Adipocyte (in vitro differentiated cells): ENCODE data around the gene COL16A1.
A peak's percentile ranks its signal among the peaks of the same experiment; 100 is the strongest.

Experiments
- DNase-seq: peaks from one replicate; pipeline ENCODE4 v3.0.0-alpha.2; 2015; ENCODE audit warnings: low read depth
- H3K27me3 ChIP-seq: replicated peaks from 2 replicates; pipeline ENCODE4 v1.7.0; 2013; ENCODE audit warnings: mild to moderate bottlenecking, low read length, moderate library complexity; ENCODE audit not compliant: control insufficient read depth, insufficient read depth
- H3K36me3 ChIP-seq: 2 replicates; pipeline ENCODE4 v1.7.0; 2013; ENCODE audit warnings: low read length, mild to moderate bottlenecking, moderate library complexity; ENCODE audit not compliant: control insufficient read depth, insufficient read depth, severe bottlenecking
- H3K4me1 ChIP-seq: 2 replicates; pipeline ENCODE4 v1.7.0; 2013; ENCODE audit warnings: mild to moderate bottlenecking, low read length, moderate library complexity; ENCODE audit not compliant: control insufficient read depth, insufficient read depth
- H3K4me3 ChIP-seq: 2 replicates; pipeline ENCODE4 v1.7.0; 2013; ENCODE audit warnings: mild to moderate bottlenecking, low read length, moderate library complexity
- H3K9ac ChIP-seq: 2 replicates; pipeline ENCODE4 v1.7.0; 2013; ENCODE audit warnings: mild to moderate bottlenecking, low read length, moderate library complexity
- H3K9me3 ChIP-seq: 2 replicates; pipeline ENCODE4 v1.7.0; 2013; ENCODE audit warnings: mild to moderate bottlenecking, low read length, moderate library complexity; ENCODE audit not compliant: control insufficient read depth

COL16A1 gene

DNA sequence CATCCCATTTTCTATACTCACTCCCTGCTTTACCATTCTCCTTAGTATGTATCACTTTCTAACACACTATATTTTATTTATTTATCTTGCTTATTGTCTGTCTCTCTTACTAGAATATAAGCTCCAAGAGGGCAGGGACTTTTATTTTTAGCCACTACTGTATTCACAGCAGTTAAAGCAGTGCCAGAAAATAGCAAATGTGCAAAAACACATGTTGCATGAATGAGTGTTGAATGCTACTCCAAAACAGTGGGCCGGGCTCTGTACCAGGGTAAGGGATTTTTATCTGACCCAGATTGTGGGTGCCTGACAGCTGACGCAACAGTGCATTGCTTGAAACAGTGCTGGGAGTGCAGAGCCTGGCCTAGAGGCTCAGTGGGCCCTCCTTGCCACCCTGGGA lies 24.7 kb downstream of the COL16A1 start:
- H3K27me3 ChIP-seq = no peaks in the 10 kb centered on the region
- no peak overlapping the region for H3K4me3 ChIP-seq
- peaks cover 6% of the 10 kb centered on the region for H3K4me1 ChIP-seq
- H3K9ac ChIP-seq = no peak overlapping the region
- H3K36me3 ChIP-seq = peaks cover 96% of the 10 kb centered on the region
- no peak for DNase-seq
- no peaks in the 10 kb centered on the region for H3K9me3 ChIP-seq

- no peak overlapping the region for H3K9ac ChIP-seq
- H3K36me3 ChIP-seq = peaks cover 96% of the 10 kb centered on the region
- no peak for DNase-seq
- no peaks in the 10 kb centered on the region for H3K9me3 ChIP-seq
- H3K4me3 ChIP-seq = no peak overlapping the region
- peaks cover 6% of the 10 kb centered on the region for H3K4me1 ChIP-seq
- H3K27me3 ChIP-seq = no peaks in the 10 kb centered on the region
Observed at GRCh38 chr1:31678681-31679080, 25.1 kb downstream of the COL16A1 start.

DNA sequence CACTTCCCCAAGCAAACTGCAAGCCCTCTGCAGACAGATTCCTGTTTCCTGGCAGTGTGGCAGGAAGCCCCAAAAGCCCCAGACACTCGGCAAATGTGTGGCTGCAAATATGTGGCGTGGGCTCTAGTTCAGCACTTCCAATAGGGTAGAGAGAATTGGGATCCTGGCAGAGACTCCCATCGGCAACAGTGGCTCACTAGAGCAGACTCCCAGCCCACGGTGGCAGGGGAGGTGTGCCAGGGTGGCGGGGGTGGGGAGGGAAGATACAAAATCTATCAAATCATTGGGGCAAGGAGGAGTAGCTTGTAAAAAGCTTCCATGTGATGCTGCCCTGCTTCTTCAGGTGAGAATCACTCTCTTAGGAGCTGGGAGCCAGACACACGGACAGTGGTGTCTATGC lies 25.9 kb downstream of the COL16A1 start:
- H3K27me3 ChIP-seq = no peaks in the 10 kb centered on the region
- no peak for DNase-seq
- H3K4me1 ChIP-seq = peaks cover 12% of the 10 kb centered on the region
- no peaks in the 10 kb centered on the region for H3K9me3 ChIP-seq
- no peak overlapping the region for H3K9ac ChIP-seq
- H3K36me3 ChIP-seq = peaks cover 92% of the 10 kb centered on the region
- no peak overlapping the region for H3K4me3 ChIP-seq

DNA sequence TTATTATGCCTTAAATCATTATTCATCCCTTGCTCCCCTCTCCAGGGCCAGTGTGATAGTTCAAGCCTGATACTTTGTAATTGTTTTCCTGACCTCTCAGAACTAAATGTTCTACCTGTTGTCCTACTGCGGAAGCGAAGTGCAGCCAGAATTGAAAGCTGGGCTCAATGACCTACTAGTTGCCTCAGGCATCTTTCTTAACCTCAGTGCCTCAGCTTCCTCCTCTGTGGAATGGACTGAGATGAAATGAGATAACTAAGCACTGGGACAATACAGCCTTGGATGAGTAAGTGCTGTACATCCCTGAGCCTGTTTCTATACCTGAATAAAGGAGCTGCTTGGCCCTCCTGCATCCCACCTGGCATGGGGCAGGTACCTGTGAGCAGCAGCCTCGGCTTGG lies 26.4 kb downstream of the COL16A1 start:
- Histone ChIP-seq H3K4me3 (no peak overlapping the region), H3K27me3 (no peaks in the 10 kb centered on the region), H3K9ac (no peak overlapping the region), H3K36me3 (peaks cover 89% of the 10 kb centered on the region), H3K9me3 (no peaks in the 10 kb centered on the region), H3K4me1 (peaks cover 15% of the 10 kb centered on the region)
- no peak for DNase-seq

- peaks cover 19% of the 10 kb centered on the region for H3K4me1 ChIP-seq
- H3K9me3 ChIP-seq = no peaks in the 10 kb centered on the region
- no peak overlapping the region for H3K4me3 ChIP-seq
- DNase-seq = no peak
- H3K36me3 ChIP-seq = peaks cover 89% of the 10 kb centered on the region
- H3K9ac ChIP-seq = no peak overlapping the region
- no peaks in the 10 kb centered on the region for H3K27me3 ChIP-seq
Observed at GRCh38 chr1:31675756-31676155, 28.1 kb downstream of the COL16A1 start.

DNA sequence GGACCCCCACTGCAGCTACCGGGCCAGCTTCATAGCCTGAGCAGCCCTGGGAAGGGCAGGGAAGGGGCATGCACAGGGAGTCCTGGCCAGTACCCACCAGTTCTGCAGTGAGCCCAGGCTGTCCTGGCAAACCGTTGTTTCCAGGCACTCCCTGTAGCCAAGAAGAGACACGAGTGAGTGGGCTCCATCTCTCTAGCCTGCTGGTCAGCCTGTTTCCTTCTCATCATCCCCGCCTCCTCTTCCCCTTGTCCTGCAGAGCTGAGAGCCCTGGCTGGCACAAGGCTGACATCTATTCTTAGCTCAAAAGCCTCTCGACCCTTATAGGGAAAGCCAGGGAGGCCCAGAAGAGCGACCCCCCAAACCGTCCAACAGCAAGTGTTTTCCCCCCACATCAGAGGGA lies 28.7 kb downstream of the COL16A1 start:
- Histone ChIP-seq H3K36me3 (peaks cover 84% of the 10 kb centered on the region), H3K4me3 (no peak overlapping the region), H3K9me3 (no peaks in the 10 kb centered on the region), H3K9ac (no peak overlapping the region), H3K27me3 (no peaks in the 10 kb centered on the region), H3K4me1 (peaks cover 25% of the 10 kb centered on the region)
- no peak for DNase-seq

- peak; percentile 43 for DNase-seq
- Histone ChIP-seq H3K4me1 (peaks cover 31% of the 10 kb centered on the region), H3K4me3 (no peak overlapping the region), H3K9me3 (no peaks in the 10 kb centered on the region), H3K27me3 (no peaks in the 10 kb centered on the region), H3K36me3 (peaks cover 81% of the 10 kb centered on the region), H3K9ac (no peak overlapping the region)
Observed at GRCh38 chr1:31674626-31675025, 29.2 kb downstream of the COL16A1 start.

DNA sequence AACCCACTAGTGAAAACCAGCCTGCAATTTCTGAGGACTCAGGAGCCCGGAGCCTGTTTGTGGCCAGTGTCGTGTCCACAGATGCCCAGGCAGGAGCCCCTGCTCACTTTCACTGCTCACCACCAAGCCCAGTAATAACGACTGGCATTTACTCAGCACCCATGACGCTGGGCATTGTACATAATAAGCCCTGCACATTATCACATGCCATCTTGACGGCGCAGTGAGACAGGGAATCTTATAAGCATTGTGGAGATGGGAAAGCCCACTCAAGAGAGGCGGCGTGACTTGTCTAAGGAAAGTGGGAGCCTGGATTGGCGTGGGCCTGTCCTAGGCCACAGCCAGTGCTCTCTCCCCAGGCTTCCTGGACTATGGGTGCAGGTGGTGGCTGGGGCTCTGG lies 30.4 kb downstream of the COL16A1 start:
- H3K27me3 ChIP-seq = no peaks in the 10 kb centered on the region
- no peak for DNase-seq
- H3K36me3 ChIP-seq = peaks cover 78% of the 10 kb centered on the region
- no peak overlapping the region for H3K4me3 ChIP-seq
- H3K4me1 ChIP-seq = peaks cover 36% of the 10 kb centered on the region
- H3K9me3 ChIP-seq = no peaks in the 10 kb centered on the region
- no peak overlapping the region for H3K9ac ChIP-seq

- Histone ChIP-seq H3K4me3 (no peak overlapping the region), H3K36me3 (peaks cover 75% of the 10 kb centered on the region), H3K9me3 (no peaks in the 10 kb centered on the region), H3K4me1 (peaks cover 36% of the 10 kb centered on the region), H3K9ac (no peak overlapping the region), H3K27me3 (no peaks in the 10 kb centered on the region)
- DNase-seq = no peak
Observed at GRCh38 chr1:31672986-31673385, 30.8 kb downstream of the COL16A1 start.

- no peak overlapping the region for H3K9ac ChIP-seq
- H3K4me3 ChIP-seq = no peak overlapping the region
- no peaks in the 10 kb centered on the region for H3K27me3 ChIP-seq
- no peak for DNase-seq
- H3K36me3 ChIP-seq = peaks cover 72% of the 10 kb centered on the region
- no peaks in the 10 kb centered on the region for H3K9me3 ChIP-seq
- H3K4me1 ChIP-seq = peaks cover 46% of the 10 kb centered on the region
Observed at GRCh38 chr1:31671561-31672201, 32.1 kb downstream of the COL16A1 start.

DNA sequence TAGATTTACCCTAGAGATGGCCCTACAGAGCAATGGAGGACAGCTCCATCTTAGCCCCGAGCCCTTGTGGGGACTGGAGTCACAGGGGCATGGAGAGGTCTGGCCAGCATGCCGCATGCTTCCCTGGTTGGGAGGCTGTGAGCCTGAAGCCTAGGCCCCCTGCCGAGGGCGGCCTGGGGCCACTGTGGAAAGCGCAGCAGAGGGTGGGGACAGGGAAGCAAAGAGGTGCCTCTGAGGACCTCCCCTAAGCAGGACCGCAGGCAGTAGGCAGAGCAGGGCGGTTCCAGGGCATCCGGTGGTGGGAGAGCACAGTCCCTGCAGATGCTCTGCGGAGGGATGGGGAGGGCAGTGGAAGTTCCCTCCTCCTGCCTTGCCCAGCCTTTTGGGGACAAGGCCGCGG lies 32.7 kb downstream of the COL16A1 start:
- no peak for DNase-seq
- Histone ChIP-seq H3K36me3 (peaks cover 68% of the 10 kb centered on the region), H3K4me1 (peaks cover 47% of the 10 kb centered on the region), H3K4me3 (no peak overlapping the region), H3K27me3 (no peaks in the 10 kb centered on the region), H3K9ac (no peak overlapping the region), H3K9me3 (no peaks in the 10 kb centered on the region)

- no peaks in the 10 kb centered on the region for H3K9me3 ChIP-seq
- peaks cover 68% of the 10 kb centered on the region for H3K36me3 ChIP-seq
- H3K27me3 ChIP-seq = no peaks in the 10 kb centered on the region
- no peak overlapping the region for H3K4me3 ChIP-seq
- H3K4me1 ChIP-seq = peaks cover 49% of the 10 kb centered on the region
- H3K9ac ChIP-seq = peak overlapping the region; percentile 37
- no peak for DNase-seq
Observed at GRCh38 chr1:31670593-31670964, 33.2 kb downstream of the COL16A1 start.
